HFF-Myc (cell line): Measurements from ENCODE around the gene SLC24A4.

Experiments used
- DNase-seq: peaks from one replicate; pipeline ENCODE4 v3.0.0-alpha.2; 2011; ENCODE audit warnings: low read depth; ENCODE audit errors: extremely low read depth
- H3K4me3 ChIP-seq: replicated peaks from 2 replicates; pipeline ENCODE4 v1.5.1; 2011; ENCODE audit warnings: low read depth, mild to moderate bottlenecking, control low read depth, low read length
- CTCF ChIP-seq: IDR thresholded peaks from 2 replicates; pipeline ENCODE4 v1.5.1; 2012; ENCODE audit warnings: mild to moderate bottlenecking, low read depth, low read length, control low read depth; ENCODE audit errors: missing control alignments

The SLC24A4 gene

GRCh38 chr14:92523752-92524151 lies 200.8 kb downstream of the SLC24A4 start:
- no peak overlapping the region for H3K4me3 ChIP-seq
- TF ChIP-seq CTCF = no peak
- DNase-seq = no peak

- no peak for TF ChIP-seq CTCF
- no peak for DNase-seq
- no peak overlapping the region for H3K4me3 ChIP-seq
Measured at GRCh38 chr14:92524602-92525185, 201.7 kb downstream of the SLC24A4 start.

GRCh38 chr14:92525322-92526095 lies 202.5 kb downstream of the SLC24A4 start:
- no peak overlapping the region for H3K4me3 ChIP-seq
- no peak for DNase-seq
- no peak for TF ChIP-seq CTCF

DNA sequence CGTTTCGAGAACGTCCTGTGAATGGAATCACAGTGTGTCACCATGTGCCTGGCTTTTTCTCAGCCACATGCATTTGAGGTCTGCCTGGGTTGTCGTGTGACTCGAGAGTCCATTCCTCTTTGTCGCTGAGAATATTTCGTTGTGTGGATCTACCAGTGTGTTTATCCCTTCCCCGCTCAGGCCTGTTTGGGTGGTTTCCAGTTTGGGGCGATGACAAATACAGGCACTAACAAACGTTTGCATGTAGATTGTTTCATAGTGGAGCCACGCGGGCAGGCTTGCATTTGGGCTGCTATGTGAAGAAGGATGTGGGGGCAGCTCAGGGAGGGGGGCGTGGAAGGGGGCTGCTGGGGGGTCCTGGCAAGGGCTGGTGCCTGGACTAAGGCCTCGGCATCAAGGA lies 204.8 kb downstream of the SLC24A4 start:
- DNase-seq = no peak
- no peak overlapping the region for H3K4me3 ChIP-seq
- TF ChIP-seq CTCF = no peak

DNA sequence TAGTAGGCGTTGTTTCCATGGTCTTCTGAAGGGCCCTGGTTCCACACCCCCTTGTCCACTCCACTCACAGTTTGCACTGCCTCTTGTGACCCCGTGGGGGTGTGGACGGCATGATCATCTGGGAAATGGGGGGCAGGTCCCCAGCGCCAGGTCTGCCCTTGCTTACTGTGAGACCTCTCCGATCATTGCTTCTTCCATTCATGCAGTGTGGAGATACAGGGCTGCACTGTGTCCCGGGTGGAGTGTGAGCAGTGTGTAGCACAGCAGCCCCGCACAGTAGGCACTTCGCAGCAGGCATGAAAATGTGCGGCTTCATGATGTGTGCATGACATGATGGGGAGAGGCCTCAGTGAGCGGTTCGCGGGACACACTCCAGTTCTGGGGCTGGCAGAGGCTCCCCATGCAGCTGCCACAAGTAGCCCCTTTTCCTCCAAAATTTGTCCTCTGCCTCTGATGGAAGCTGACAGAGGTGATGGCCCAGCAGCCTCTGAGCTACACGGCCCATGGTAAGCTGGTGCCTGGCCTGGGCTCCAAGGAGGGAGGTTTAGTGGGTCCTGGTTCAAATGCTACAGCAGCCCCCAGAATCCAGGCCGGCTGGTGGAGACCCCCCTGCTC lies 205.6 kb downstream of the SLC24A4 start:
- no peak overlapping the region for H3K4me3 ChIP-seq
- no peak for DNase-seq
- TF ChIP-seq CTCF = no peak

DNA sequence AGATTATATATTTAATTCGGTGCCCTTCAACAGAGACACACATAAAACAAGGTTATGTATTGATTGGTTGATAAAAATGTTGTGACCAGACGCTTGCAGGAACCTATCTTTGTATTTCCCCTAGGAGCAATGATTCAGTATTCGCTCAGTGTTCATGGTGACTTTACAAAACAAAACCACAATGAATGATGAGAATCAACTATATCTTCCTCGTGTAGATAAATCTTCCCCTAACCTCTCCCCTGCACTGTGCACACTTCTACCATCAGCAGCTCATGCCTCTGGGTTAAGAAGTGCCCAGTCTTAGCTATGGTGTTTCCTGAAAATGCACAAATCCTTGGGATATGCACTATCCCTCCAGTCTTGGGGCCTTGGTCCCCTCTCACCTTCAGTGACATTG lies 206.9 kb downstream of the SLC24A4 start:
- DNase-seq = no peak
- TF ChIP-seq CTCF = no peak
- no peak overlapping the region for H3K4me3 ChIP-seq
